Subcutaneous adipose tissue (tissue), 4 donors: Measurements from ENCODE around the gene SFT2D3. TPM values are rescaled to one million over a fixed set of nuclear protein-coding genes. Genes with fewer than 3 reads are reported as not detected.

ENCODE experiments used
- total RNA-seq, 4 donors: library from RNA; depleted of rRNA; stranded (reverse); fragments of >200 nt; gene quantifications; one replicate each; pipeline ENCODE4 v1.1.0, GENCODE V29; 2016
- TF ChIP-seq, protein P1 (sequence below): fragments of 450-650 bp; IDR thresholded peaks from one replicate; pipeline ENCODE4 v1.5.1; 2016; ENCODE audit warnings: low read depth, mild to moderate bottlenecking, control low read depth, antibody characterized with exemption, moderate library complexity

Gene SFT2D3
- total RNA-seq, 4 donors from 2014 or later, result 5.8 to 14.9 (median 8.1) TPM

- TF ChIP-seq, protein P1, sequence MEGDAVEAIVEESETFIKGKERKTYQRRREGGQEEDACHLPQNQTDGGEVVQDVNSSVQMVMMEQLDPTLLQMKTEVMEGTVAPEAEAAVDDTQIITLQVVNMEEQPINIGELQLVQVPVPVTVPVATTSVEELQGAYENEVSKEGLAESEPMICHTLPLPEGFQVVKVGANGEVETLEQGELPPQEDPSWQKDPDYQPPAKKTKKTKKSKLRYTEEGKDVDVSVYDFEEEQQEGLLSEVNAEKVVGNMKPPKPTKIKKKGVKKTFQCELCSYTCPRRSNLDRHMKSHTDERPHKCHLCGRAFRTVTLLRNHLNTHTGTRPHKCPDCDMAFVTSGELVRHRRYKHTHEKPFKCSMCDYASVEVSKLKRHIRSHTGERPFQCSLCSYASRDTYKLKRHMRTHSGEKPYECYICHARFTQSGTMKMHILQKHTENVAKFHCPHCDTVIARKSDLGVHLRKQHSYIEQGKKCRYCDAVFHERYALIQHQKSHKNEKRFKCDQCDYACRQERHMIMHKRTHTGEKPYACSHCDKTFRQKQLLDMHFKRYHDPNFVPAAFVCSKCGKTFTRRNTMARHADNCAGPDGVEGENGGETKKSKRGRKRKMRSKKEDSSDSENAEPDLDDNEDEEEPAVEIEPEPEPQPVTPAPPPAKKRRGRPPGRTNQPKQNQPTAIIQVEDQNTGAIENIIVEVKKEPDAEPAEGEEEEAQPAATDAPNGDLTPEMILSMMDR, result no peak
These were observed 12.9 kb upstream of the SFT2D3 start for GRCh38 chr2:127688405-127688804.

DNA sequence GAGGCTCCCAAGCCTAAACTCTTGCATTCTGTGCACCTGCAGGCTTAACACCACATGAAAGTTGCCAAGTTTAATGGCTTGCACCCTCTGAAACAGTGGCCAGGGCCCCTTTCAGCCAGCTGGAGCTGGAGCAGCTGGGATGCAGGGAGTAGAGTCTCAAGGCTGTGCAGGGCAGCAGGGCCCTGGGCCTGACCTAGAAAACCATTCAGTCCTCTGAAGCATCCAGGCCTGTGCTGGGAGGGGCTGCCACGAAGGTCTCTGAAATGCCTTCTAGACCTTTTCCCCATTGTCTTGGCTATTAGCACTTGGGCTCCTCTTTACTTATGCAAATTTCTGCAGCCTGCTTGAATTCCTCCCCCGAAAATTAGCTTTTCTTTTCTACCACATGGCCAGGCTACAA lies 10.6 kb upstream of the SFT2D3 start:
- TF ChIP-seq, protein P1, result no peak

GRCh38 chr2:127694986-127695385 lies 6.3 kb upstream of the SFT2D3 start:
- TF ChIP-seq, protein P1, result no peak

- TF ChIP-seq, protein P1, result no peak
These were observed 5.5 kb upstream of the SFT2D3 start for GRCh38 chr2:127695491-127696472.

DNA sequence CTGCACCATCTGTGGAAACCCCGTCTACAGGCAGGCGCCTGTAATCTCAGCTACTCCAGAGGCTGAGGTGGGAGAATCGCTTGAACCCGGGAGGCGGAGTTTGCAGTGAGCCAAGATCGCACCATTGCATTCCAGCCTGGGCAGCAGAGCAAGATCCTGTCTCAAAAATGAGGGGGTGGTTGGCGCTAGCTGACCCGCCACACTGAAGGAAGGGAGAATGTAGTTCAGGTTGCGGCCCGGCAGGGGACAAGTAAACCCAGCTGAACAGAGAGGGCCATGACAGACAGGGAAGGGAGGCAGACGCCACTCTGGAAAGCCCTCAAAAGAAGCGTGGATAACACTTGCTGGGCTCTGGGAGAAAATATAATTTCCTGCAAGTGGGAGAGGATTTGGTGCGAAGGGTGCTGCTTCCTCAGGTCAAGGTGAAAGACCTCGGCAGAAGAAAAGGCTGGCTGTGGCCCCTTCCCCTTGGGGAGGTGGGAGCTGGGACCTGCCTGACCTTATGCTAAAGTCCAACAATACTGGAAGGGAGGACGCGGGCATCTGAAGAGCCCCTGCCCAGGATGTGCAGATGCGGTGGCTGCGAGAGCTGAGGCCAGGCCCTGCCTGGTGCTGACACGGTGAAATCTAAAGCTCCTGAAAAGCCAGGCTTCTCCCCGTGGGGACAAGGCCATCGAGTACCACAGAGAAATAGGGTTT lies 3.7 kb upstream of the SFT2D3 start:
- TF ChIP-seq, protein P1, result no peak

DNA sequence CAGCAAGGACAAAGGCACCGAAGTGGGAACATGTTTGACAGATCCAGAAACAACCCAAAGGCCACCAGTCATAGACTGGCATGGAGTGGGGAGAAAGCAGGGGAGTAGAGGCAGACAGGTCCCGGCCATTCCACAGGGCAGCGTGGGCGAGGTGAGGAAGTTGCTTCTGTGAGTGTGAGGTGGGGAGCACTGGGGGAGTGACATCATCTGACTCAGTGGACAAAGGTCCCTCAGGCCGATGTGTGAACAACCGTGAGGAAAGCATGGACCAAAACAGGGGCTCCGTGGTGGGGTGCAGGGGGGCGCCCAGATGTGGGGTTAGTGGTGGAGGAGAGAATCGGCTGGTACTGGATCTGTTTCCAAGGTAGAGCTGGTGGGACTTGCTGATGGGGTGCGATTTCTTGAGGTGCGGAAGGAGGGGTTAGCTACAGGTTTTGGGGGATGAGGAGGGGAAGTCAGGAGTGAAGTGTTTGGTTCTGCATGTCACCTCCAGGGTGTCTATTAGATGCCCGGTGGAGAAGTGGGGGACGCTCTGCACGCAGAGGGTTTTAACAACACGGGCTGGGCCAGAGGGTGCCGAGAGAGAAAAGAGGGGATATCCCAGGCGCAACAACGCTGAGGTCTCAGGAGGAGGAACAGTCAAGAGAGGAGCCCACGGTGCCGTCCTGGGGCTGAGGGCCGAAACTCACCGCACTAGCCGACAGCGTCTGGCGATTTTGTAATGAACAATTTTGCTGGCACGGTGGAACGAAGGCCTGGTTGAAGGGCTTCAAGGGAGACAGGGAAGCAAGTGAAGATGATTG lies 2.5 kb upstream of the SFT2D3 start:
- TF ChIP-seq, protein P1, result no peak
